GM18517 (cell line): ENCODE measurements around the gene MIS18A.

ENCODE experiments used
- ATAC-seq: cut with Tn5 transposase; IDR thresholded peaks from one replicate; pipeline ENCODE4 v1.9.1; 2021; ENCODE audit warnings: mild to moderate bottlenecking, moderate library complexity; ENCODE audit not compliant: unreplicated experiment

The MIS18A gene

GRCh38 chr21:32256873-32257620 is 21.8 kb downstream of the MIS18A start:
- no peak for ATAC-seq

GRCh38 chr21:32256251-32256650 is 22.6 kb downstream of the MIS18A start:
- no peak for ATAC-seq

GRCh38 chr21:32253215-32253641 is 25.6 kb downstream of the MIS18A start:
- ATAC-seq: no peak

GRCh38 chr21:32252136-32252535 is 26.7 kb downstream of the MIS18A start:
- no peak for ATAC-seq

GRCh38 chr21:32249511-32250280 is 29.2 kb downstream of the MIS18A start:
- no peak for ATAC-seq

GRCh38 chr21:32248571-32249461 is 30.0 kb downstream of the MIS18A start:
- ATAC-seq: no peak

GRCh38 chr21:32246571-32247140 is 32.2 kb downstream of the MIS18A start:
- no peak for ATAC-seq

- ATAC-seq: no peak
These were observed 32.9 kb downstream of the MIS18A start for GRCh38 chr21:32245971-32246370.

- no peak for ATAC-seq
These were observed 37.8 kb downstream of the MIS18A start for GRCh38 chr21:32240851-32241687.

- ATAC-seq: no peak
These were observed 39.3 kb downstream of the MIS18A start for GRCh38 chr21:32239551-32239950.

GRCh38 chr21:32238063-32238462 is 40.8 kb downstream of the MIS18A start:
- no peak for ATAC-seq

GRCh38 chr21:32237021-32237420 is 41.8 kb downstream of the MIS18A start:
- no peak for ATAC-seq

- no peak for ATAC-seq
These were observed 45.0 kb downstream of the MIS18A start for GRCh38 chr21:32233722-32234301.

GRCh38 chr21:32233055-32233546 is 45.7 kb downstream of the MIS18A start:
- no peak for ATAC-seq

GRCh38 chr21:32226444-32226843 is 52.4 kb downstream of the MIS18A start:
- ATAC-seq: no peak
